ENCODE measurements around the gene GPX4. TPM values are rescaled to one million over a fixed set of nuclear protein-coding genes. Genes with fewer than 3 reads are reported as not detected.

GPX4 gene
- total and polyA plus RNA-seq, 2 of the 13 experiments (the other 11 are each of a cell fraction or from before 2014, with no cell fraction given): 535 to 613 TPM

- TF ChIP-seq ATF6 (CRISPR knock-in tag; conservative IDR thresholded peaks at IDR 0.05): no peak
- no peak; the same call in 1 of the 2 replicates for TF ChIP-seq BRD4 (CRISPR knock-in tag; IDR thresholded peaks at IDR 0.05)
- no peak for TF ChIP-seq GABPA (IDR thresholded peaks at IDR 0.05; ENCODE audit: low read depth, low read length)
- no peak for TF ChIP-seq GABPA (CRISPR knock-in tag; IDR thresholded peaks at IDR 0.05; ENCODE audit: low read depth)
- no peak for TF ChIP-seq GPN1 (CRISPR knock-in tag; IDR thresholded peaks at IDR 0.05; ENCODE audit: borderline replicate concordance)
- peak; percentile 47; the same call in 1 of the 2 replicates for TF ChIP-seq ZNF280D (CRISPR knock-in tag; IDR thresholded peaks at IDR 0.05)
- no peak for TF ChIP-seq CEBPB (IDR thresholded peaks at IDR 0.05; ENCODE audit: borderline replicate concordance, low read depth, low read length)
- TF ChIP-seq ZBTB7B (CRISPR knock-in tag; IDR thresholded peaks at IDR 0.05): 0 out of 2 replicates have a peak, but pooled peaks have one; percentile 71
- peak; percentile 79 for TF ChIP-seq SRSF1 (optimal IDR thresholded peaks at IDR 0.05; ENCODE audit: low read depth, low read length)
- TF ChIP-seq TFE3 (CRISPR knock-in tag; IDR thresholded peaks at IDR 0.05): peak; percentile 66
- TF ChIP-seq SP4 (CRISPR knock-in tag; IDR thresholded peaks at IDR 0.05): peak; percentile 98
- TF ChIP-seq PBX3 (CRISPR knock-in tag; IDR thresholded peaks at IDR 0.05; ENCODE audit: borderline replicate concordance): no peak
- no peak for TF ChIP-seq ZNF530 (CRISPR knock-in tag; IDR thresholded peaks at IDR 0.05; ENCODE audit: low read depth)
- TF ChIP-seq ZNF503 (CRISPR knock-in tag; IDR thresholded peaks at IDR 0.05): no peak
- peak; percentile 82 for TF ChIP-seq ZNF607 (CRISPR knock-in tag; IDR thresholded peaks at IDR 0.05; ENCODE audit: borderline replicate concordance)
- TF ChIP-seq NONO (IDR thresholded peaks at IDR 0.05): no peak
- TF ChIP-seq NONO (CRISPR knock-in tag; conservative IDR thresholded peaks at IDR 0.05): peak; percentile 88
- TF ChIP-seq ZNF724P (CRISPR knock-in tag; IDR thresholded peaks at IDR 0.05; ENCODE audit: borderline replicate concordance): no peak
- TF ChIP-seq ADNP (CRISPR knock-in tag; IDR thresholded peaks at IDR 0.05): no peak
Observed at GRCh38 chr19:1113030-1113985, 9.5 kb downstream of the GPX4 start (continued).
